HG02571 (cell line): ENCODE results near the gene BRS3.

Experiments used
- ATAC-seq: cut with Tn5 transposase; IDR thresholded peaks from one replicate; pipeline ENCODE4 v1.9.1; 2021; ENCODE audit warnings: mild to moderate bottlenecking, moderate library complexity; ENCODE audit not compliant: unreplicated experiment

BRS3 gene

GRCh38 chrX:136493011-136493410 lies 5.3 kb downstream of the BRS3 start:
- no peak for ATAC-seq

GRCh38 chrX:136495043-136495442 lies 7.3 kb downstream of the BRS3 start:
- ATAC-seq = no peak

GRCh38 chrX:136496186-136496763 lies 8.5 kb downstream of the BRS3 start:
- ATAC-seq = no peak

- peak; percentile 77 for ATAC-seq
These were observed 9.2 kb downstream of the BRS3 start for GRCh38 chrX:136496764-136497555.

GRCh38 chrX:136497556-136498052 lies 9.9 kb downstream of the BRS3 start, which contains the start of gene HTATSF1:
HTATSF1 (plus strand) TSS chrX:136497592; CDS start chrX:136497685, 93 bp downstream.
- ATAC-seq = peak; percentile 21

- ATAC-seq = no peak
These were observed 31.3 kb downstream of the BRS3 start for GRCh38 chrX:136519069-136519468.

- no peak for ATAC-seq
These were observed 36.0 kb downstream of the BRS3 start for GRCh38 chrX:136523770-136524169.

- no peak for ATAC-seq
These were observed 38.2 kb downstream of the BRS3 start for GRCh38 chrX:136525738-136526606.

GRCh38 chrX:136528645-136529315 lies 41.0 kb downstream of the BRS3 start:
- no peak for ATAC-seq

GRCh38 chrX:136529795-136530194 lies 42.0 kb downstream of the BRS3 start:
- no peak for ATAC-seq

GRCh38 chrX:136531951-136532350 lies 44.2 kb downstream of the BRS3 start, which contains the start of gene VGLL1:
VGLL1 (plus strand) TSS chrX:136532215; CDS start chrX:136536021, 3,806 bp downstream.
- no peak for ATAC-seq

- ATAC-seq = no peak
These were observed 46.4 kb downstream of the BRS3 start for GRCh38 chrX:136534131-136534530.

GRCh38 chrX:136538811-136539210 lies 51.1 kb downstream of the BRS3 start:
- no peak for ATAC-seq

- no peak for ATAC-seq
These were observed 52.5 kb downstream of the BRS3 start for GRCh38 chrX:136540226-136540625.

GRCh38 chrX:136541294-136541693 lies 53.5 kb downstream of the BRS3 start:
- no peak for ATAC-seq

- no peak for ATAC-seq
These were observed 54.5 kb downstream of the BRS3 start for GRCh38 chrX:136542281-136542680.
